ENCODE measurements around the gene MIGA2. TPM values are rescaled to one million over a fixed set of nuclear protein-coding genes. Genes with fewer than 3 reads are reported as not detected.

MIGA2 gene
- total RNA-seq, 1 experiment from 2014 or later = 23.7 TPM

DNA sequence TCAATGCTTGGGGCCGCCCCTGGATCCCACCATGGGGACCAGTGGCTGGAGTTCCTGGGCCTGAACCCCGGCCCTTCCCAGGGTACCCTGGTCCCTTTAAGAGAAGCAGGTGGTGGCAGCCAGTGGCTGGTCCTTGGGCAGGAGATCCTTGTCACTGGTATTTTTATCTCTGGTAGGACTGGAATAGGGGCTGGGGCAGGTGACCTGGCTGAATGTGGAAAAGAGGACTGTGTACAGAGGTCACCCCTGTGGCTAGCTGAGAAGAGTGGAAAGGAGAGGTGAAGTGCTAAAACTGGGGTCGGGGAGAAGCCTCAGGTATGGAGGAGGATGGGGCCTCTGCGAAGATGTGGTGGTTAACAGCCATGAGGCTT is 67.2 kb downstream of the MIGA2 start (continued):
- TF ChIP-seq, protein P1, sequence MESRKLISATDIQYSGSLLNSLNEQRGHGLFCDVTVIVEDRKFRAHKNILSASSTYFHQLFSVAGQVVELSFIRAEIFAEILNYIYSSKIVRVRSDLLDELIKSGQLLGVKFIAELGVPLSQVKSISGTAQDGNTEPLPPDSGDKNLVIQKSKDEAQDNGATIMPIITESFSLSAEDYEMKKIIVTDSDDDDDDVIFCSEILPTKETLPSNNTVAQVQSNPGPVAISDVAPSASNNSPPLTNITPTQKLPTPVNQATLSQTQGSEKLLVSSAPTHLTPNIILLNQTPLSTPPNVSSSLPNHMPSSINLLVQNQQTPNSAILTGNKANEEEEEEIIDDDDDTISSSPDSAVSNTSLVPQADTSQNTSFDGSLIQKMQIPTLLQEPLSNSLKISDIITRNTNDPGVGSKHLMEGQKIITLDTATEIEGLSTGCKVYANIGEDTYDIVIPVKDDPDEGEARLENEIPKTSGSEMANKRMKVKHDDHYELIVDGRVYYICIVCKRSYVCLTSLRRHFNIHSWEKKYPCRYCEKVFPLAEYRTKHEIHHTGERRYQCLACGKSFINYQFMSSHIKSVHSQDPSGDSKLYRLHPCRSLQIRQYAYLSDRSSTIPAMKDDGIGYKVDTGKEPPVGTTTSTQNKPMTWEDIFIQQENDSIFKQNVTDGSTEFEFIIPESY (IDR thresholded peaks at IDR 0.05; ENCODE audit: extremely low read depth, insufficient replicate concordance, low read length) = no peak

DNA sequence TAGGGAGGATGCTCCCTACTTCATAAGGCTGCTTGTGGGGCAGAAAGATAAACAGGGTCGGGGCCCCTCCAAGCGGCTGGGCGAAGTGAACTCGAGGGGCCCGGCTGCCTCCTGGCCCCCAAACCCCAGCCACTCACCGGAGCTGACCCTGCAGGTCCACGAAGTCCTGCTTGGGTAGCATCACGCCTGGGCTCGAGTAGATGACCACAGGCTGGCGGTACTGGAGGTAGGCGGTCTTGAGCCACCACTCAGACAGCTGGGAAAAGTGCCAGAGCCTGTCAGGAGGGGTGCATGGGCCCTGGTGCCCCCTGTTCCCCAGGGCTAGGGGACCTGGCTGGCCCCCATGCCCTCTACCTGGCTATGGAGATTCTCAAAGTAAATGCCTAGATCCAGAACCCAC is 67.6 kb downstream of the MIGA2 start:
- Histone ChIP-seq H3K27ac (ENCODE audit: low read depth, low read length) (no peak overlapping the region), H3K9me2 (ENCODE audit: insufficient read depth) (no peaks in the 10 kb centered on the region), H3K9me3 (ENCODE audit: control insufficient read depth in 1 of 2, insufficient read depth in 1 of 2, low read depth in 1 of 2, low read length in 2 of 2) (no peaks in the 10 kb centered on the region), H3K36me3 (ENCODE audit: control insufficient read depth in 1 of 2, insufficient read depth in 2 of 2, low read length in 2 of 2) (no peaks in the 10 kb centered on the region), H4K20me1 (ENCODE audit: insufficient read depth) (no peaks in the 10 kb centered on the region), H3K4me2 (ENCODE audit: low read length) (no peak overlapping the region), H3K27me3 (ENCODE audit: insufficient read depth, low read length) (no peaks in the 10 kb centered on the region), H3K4me1 (ENCODE audit: control insufficient read depth in 1 of 2, insufficient read depth in 2 of 2, low read length in 2 of 2) (peaks cover 16% of the 10 kb centered on the region in 2 experiments; a peak in 3 of 4 replicates), H3K79me2 (ENCODE audit: insufficient read depth, low read length) (no peaks in the 10 kb centered on the region), H3K9ac (ENCODE audit: low read length) (no peak overlapping the region), H3K4me3 (replicated peaks in 1 of 2; ENCODE audit: low read depth in 1 of 2, low read length in 2 of 2) (no peak overlapping the region), H2AFZ (ENCODE audit: low read depth, low read length, poor library complexity, severe bottlenecking) (no peak overlapping the region)
- no TSS peak for BruUV-seq (replicated peaks)
- POLR2A ChIA-PET = no interaction called here
- CTCF ChIA-PET = interaction anchor here (0.8 to 1.3 kb wide), 2 partner anchors 12 to 39 kb away, joined by 3 read pairs; no protein-coding TSS in a partner anchor
- no peak for DNase-seq (ENCODE audit: low read depth, low spot score)
- RAD21 ChIA-PET (ENCODE audit: low non-redundant PET in 1 of 2, low total read pairs in 2 of 2, uncharacterized antibody in 2 of 2, unreplicated experiment in 2 of 2) = no interaction called here
- intact Hi-C loops (cut with micrococcal nuclease) = no loop called here
- TF ChIP-seq CBX3 (IDR thresholded peaks at IDR 0.05; ENCODE audit: low read depth) (no peak), CEBPB (IDR thresholded peaks at IDR 0.05; ENCODE audit: low read depth) (no peak), FOSL1 (IDR thresholded peaks at IDR 0.05; ENCODE audit: low read depth) (no peak), SP1 (IDR thresholded peaks at IDR 0.05; ENCODE audit: low read depth) (no peak), EZH2phosphoT487 (IDR thresholded peaks at IDR 0.05; ENCODE audit: borderline replicate concordance) (no peak), ELF1 (IDR thresholded peaks at IDR 0.05; ENCODE audit: borderline replicate concordance, low read depth) (no peak), RAD21 (IDR thresholded peaks at IDR 0.05; ENCODE audit: low read depth) (no peak), EZH2 (IDR thresholded peaks at IDR 0.05) (no peak), POLR2A (IDR thresholded peaks at IDR 0.05; ENCODE audit: borderline replicate concordance, extremely low read depth, insufficient read depth, insufficient read length) (no peak)
- TF ChIP-seq, protein P2, sequence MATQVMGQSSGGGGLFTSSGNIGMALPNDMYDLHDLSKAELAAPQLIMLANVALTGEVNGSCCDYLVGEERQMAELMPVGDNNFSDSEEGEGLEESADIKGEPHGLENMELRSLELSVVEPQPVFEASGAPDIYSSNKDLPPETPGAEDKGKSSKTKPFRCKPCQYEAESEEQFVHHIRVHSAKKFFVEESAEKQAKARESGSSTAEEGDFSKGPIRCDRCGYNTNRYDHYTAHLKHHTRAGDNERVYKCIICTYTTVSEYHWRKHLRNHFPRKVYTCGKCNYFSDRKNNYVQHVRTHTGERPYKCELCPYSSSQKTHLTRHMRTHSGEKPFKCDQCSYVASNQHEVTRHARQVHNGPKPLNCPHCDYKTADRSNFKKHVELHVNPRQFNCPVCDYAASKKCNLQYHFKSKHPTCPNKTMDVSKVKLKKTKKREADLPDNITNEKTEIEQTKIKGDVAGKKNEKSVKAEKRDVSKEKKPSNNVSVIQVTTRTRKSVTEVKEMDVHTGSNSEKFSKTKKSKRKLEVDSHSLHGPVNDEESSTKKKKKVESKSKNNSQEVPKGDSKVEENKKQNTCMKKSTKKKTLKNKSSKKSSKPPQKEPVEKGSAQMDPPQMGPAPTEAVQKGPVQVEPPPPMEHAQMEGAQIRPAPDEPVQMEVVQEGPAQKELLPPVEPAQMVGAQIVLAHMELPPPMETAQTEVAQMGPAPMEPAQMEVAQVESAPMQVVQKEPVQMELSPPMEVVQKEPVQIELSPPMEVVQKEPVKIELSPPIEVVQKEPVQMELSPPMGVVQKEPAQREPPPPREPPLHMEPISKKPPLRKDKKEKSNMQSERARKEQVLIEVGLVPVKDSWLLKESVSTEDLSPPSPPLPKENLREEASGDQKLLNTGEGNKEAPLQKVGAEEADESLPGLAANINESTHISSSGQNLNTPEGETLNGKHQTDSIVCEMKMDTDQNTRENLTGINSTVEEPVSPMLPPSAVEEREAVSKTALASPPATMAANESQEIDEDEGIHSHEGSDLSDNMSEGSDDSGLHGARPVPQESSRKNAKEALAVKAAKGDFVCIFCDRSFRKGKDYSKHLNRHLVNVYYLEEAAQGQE (IDR thresholded peaks at IDR 0.05; ENCODE audit: low read depth) = no peak
- ATAC-seq = no peak
